GM19438 (cell line): Measurements from ENCODE around the gene RBM44.
"Not testable (repeated sequence)": the region's sequence is repeated elsewhere in the genome, so short reads cannot be mapped to it uniquely, and the experiment has no call there.

Source experiments
- ATAC-seq: cut with Tn5 transposase; IDR thresholded peaks from one replicate; pipeline ENCODE4 v1.9.1; 2021; ENCODE audit warnings: low read depth; ENCODE audit not compliant: unreplicated experiment

Gene RBM44

GRCh38 chr2:237854295-237854694 is 55.7 kb downstream of the RBM44 start:
- ATAC-seq, result no peak

GRCh38 chr2:237857791-237858190 is 59.2 kb downstream of the RBM44 start:
- no peak for ATAC-seq

DNA sequence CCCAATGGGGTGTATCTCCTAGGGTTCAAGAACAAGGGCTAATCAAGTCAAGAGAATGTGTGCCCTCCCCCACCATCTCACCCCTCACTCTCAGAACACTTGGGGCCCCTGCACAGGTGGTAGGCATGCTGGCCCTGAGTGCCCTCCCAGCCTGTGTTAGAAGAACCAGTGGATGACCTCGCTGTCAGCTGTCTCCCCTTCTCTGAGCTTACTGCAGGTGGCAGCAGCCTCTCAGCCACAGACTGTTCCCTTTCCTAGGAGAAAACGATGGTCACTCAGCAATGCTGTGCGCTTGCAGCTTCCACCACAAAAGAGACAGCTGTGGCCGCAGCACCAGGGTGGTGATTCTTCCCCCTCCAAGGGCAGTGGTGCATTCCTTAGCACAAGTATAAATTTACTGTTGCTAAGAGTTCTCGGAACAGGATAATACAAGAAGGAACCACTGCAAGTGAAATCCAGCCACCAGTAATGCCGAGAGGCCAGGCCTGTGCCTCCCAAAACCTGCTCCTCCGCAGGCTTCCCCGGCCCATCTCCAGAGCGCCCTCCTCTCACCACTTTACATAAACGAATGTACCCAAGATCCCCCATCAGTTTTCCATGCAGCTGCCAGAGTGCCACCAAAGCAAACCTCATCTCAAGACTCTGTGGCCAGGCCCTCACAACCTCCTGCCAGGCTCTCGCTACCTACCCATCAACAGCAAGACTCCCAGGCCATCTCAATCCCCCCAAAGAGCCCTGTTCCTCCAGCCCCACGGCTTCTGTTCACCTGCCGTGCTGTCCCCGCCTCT is 59.9 kb downstream of the RBM44 start:
- no peak for ATAC-seq

- no peak for ATAC-seq
These were observed 60.5 kb downstream of the RBM44 start for GRCh38 chr2:237859082-237859433.

- no peak for ATAC-seq
These were observed 61.1 kb downstream of the RBM44 start, which contains the start of gene RAMP1 for GRCh38 chr2:237859533-237860272. TSS of gene RAMP1 (plus strand) at chr2:237859623. CDS start at chr2:237859676, 53 bp downstream.

DNA sequence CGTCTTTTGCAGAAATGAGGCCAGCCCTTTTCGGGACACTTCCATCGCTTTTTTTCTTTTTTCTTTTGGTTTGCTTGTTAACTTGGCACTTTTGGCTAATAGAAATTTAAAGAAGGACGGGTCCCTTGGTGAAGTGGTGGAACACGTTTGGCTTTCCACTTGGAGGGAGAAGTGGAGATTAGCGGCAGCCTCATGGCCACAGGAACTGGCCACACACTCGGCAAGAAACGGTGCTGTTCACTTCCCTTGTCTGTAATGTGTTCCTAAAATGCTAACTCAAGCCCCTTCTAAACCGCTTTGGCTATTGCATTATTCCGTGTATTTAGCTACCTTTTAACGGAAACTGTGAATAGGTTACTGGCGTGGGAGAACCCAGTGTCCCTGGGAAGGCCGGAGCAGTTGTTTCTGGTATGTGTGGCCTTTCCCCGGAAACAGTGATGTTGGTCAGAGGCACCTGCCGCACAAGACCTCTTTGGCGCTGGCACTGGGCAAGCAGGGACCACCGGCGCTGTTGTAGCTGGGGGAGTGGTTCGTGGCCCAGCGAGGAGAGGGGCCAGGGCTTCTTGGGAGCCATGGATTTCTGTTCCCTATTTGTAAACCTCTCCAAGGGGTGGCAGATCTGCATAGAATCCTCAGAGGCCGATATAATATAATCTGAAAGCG is 61.8 kb downstream of the RBM44 start:
- no peak for ATAC-seq

GRCh38 chr2:237861875-237862527 is 63.4 kb downstream of the RBM44 start:
- ATAC-seq, result no peak

- no peak for ATAC-seq
These were observed 63.9 kb downstream of the RBM44 start for GRCh38 chr2:237862528-237862895.

GRCh38 chr2:237863102-237863511 is 64.5 kb downstream of the RBM44 start:
- ATAC-seq, result no peak

DNA sequence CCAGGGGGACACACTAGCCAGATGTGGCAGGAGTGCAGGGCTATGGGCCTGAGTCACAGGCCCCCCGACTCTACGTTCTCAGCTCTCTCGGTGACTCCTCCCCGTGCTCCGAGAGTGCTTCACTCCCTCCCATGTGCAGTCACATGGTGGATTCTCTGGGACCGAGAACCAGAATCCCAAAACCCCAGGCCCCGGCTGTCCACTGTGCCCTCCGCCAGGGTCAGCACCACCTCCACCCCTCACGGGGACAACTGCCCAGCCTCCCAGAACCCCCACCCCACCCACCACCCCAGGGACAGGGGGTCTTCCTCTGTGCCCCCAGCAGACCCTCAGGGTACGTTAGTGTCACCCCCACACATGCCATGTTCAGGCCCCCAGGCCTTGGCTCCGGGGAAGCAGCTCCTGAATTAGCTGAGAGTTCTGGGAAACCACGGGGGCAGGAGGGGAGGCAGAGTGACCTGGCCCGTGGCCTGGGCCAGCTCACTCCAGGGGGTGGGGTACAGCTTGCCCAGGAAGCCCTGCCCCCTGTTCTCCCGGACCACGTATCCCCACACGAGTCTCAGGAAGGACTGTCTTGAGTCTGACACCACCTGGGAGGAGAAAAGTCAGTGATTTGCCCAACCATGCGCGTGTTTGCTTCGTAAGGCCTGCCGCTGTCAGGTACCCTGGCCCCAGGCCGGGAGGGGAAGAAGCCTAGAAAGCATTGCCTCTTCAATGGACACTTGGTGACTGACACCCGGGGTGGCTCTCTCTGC is 65.3 kb downstream of the RBM44 start:
- ATAC-seq, result no peak

GRCh38 chr2:237864444-237864931 is 65.9 kb downstream of the RBM44 start:
- ATAC-seq, result no peak

DNA sequence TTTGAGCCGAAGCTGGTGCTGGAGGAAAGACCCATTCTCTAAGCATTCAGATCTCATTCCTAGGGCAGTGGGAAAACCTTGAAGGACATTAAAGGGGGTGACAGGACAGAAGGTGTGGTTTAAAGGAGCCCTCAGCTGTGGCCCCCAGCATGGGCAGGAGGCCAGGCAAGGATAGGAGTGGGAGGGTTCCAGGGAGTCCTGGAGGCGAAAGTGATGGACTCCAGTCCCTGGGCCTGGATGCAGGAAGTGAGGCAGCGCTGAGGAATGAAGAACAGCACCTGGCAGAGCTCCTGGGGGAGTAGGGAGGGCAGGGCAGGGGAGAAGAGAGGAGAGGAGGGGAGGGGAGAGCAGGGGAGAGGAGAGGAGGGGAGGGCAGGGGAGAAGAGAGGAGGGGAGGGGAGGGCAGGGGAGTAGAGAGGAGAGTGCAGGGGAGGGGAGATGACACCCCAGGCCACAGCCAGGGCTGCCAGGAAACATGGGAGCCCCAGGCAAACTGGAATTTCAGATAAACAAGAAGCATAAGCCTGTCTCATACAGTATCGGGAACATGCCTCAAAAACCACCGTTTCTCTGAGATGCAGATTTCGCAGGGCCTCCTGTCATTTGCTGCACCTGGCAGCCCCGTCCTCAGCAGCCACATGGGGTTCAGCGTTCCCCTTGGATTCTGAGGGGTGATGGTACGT is 66.5 kb downstream of the RBM44 start:
- ATAC-seq, result no peak

DNA sequence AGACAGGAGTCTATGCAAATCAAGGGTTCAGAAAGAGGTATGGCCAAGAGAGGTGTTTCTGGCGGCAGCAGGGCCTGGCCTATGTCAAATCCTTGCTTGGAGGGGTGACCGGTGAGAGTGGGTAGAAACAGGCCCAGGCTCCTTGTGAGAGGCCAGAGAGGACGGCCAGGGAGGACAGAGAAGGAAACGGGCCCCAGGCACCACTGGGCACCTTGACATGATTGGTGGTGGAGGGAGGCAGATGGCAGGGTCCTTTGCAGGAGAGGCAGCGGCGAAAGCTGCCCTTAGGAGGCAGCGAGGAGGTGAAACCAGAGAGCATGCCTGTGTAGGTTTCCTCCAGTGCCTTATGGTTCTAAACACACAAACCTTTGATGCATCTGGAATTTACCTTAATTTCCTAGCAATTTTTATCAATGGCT is 67.1 kb downstream of the RBM44 start:
- ATAC-seq, result no peak

GRCh38 chr2:237866101-237866621 is 67.6 kb downstream of the RBM44 start:
- no peak for ATAC-seq

DNA sequence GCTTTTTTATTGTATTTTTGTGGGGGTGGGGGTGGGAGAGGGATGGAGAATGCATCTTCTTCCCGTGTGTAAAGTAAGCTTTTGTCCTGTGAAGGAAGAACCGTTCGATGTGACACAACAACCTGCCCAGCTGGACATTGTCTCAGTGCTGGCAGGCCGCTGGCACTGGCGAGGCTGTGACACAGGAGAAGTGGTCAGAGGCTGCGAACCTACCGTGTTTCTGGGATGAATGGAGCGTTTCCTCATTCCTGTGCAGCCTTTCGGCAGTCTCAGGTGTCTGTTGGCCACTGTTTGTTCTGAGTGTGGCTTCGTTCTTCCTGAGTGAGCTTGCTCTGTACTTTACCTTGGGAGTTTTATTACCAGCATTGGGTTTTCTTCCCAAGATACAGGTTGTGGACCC is 68.9 kb downstream of the RBM44 start:
- no peak for ATAC-seq

- ATAC-seq, result not testable (repeated sequence)
These were observed 69.5 kb downstream of the RBM44 start for GRCh38 chr2:237868074-237868473.

DNA sequence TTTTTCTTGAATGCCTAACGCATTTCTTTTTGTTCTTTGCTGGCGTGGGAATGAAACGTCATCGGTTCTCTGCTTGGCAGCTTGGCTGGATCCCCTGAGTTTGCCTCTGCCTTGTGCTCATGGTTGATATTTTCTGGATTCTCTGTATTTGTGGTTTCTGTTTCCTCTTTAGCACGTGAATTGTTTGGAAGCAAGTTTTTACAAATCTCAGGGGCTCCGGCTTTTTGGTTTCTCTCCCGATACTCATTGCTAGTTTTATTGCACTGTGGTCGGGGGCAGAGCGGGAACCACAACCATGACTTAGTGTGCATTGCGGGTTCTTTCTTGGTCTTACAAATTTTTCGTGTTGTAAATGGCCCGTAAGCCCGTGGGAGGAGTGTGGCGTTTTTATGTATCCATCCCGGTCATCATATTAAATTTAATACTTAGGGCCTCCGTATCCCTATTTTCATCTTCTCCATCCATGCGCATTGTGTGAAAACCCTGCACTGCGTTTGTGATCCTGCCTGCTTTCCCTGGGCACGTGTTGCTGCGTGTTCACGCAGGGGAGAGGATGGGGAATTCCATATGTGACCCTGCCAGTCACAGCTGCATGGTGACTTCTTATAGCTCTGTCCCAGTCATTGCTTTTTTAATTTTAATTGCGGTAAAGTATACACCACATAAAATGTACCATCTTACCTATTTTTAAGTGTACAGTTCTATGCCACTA is 70.2 kb downstream of the RBM44 start:
- ATAC-seq, result no peak

GRCh38 chr2:237869343-237870102 is 70.9 kb downstream of the RBM44 start:
- no peak for ATAC-seq
